Neutrophil (primary cell): ENCODE data around the gene LLPH.

Source experiments
- H3K27ac ChIP-seq: fragments of 200-600 bp; sonication (generic); 2 replicates; pipeline ENCODE4 v1.5.1; 2016; ENCODE audit warnings: mild to moderate bottlenecking, moderate library complexity
- H3K27me3 ChIP-seq: fragments of 200-600 bp; sonication (generic); 2 replicates; pipeline ENCODE4 v1.6.0; 2016; ENCODE audit warnings: mild to moderate bottlenecking
- H3K36me3 ChIP-seq: fragments of 200-600 bp; sonication (generic); 2 replicates; pipeline ENCODE4 v1.5.1; 2017
- H3K4me1 ChIP-seq, 2 experiments: fragments of 200-600 bp in 1 of 2; sonication (generic) in 1 of 2; 1 replicate in 1 of 2; 2 replicates in 1 of 2; pipeline versions ENCODE4 v1.5.1 to v1.6.1; 2013 to 2016; ENCODE audit warnings: low read depth in 1 of 2, low read length in 1 of 2, mild to moderate bottlenecking in 1 of 2, moderate library complexity in 1 of 2; ENCODE audit not compliant: control insufficient read depth in 1 of 2, insufficient read depth in 1 of 2
- H3K4me3 ChIP-seq, 2 experiments: fragments of 200-600 bp in 1 of 2; sonication (generic) in 1 of 2; 1 replicate in 1 of 2; 2 replicates in 1 of 2; pipeline ENCODE4 v1.5.1; 2013 to 2016; ENCODE audit warnings: low read depth in 1 of 2, low read length in 1 of 2, mild to moderate bottlenecking in 1 of 2, moderate library complexity in 1 of 2
- H3K9me3 ChIP-seq: fragments of 200-600 bp; sonication (generic); 2 replicates; pipeline ENCODE4 v1.5.1; 2016
- CTCF ChIP-seq: fragments of 200-600 bp; sonication (generic); IDR thresholded peaks from 2 replicates; pipeline ENCODE4 v1.5.1; 2016; ENCODE audit warnings: antibody characterized with exemption

LLPH gene

GRCh38 chr12:66140731-66141130 lies 10.2 kb upstream of the LLPH start:
- Histone ChIP-seq H3K27me3 (no peaks in the 10 kb centered on the region), H3K36me3 (peaks cover 51% of the 10 kb centered on the region), H3K9me3 (no peaks in the 10 kb centered on the region), H3K27ac (no peak overlapping the region), H3K4me1 (peaks cover 39 to 40% of the 10 kb centered on the region in 2 experiments), H3K4me3 (no peak overlapping the region)
- TF ChIP-seq CTCF: no peak

- TF ChIP-seq CTCF: no peak
- Histone ChIP-seq H3K9me3 (no peaks in the 10 kb centered on the region), H3K4me1 (peaks cover 25 to 28% of the 10 kb centered on the region in 2 experiments), H3K36me3 (peaks cover 46% of the 10 kb centered on the region), H3K27me3 (no peaks in the 10 kb centered on the region), H3K4me3 (no peak overlapping the region), H3K27ac (peak overlapping the region; percentile 37)
These were observed 8.8 kb upstream of the LLPH start for GRCh38 chr12:66139328-66139727.

- Histone ChIP-seq H3K36me3 (peaks cover 41% of the 10 kb centered on the region), H3K4me1 (peaks cover 12 to 14% of the 10 kb centered on the region in 2 experiments), H3K4me3 (no peak overlapping the region), H3K9me3 (no peaks in the 10 kb centered on the region), H3K27me3 (no peaks in the 10 kb centered on the region), H3K27ac (no peak overlapping the region)
- no peak for TF ChIP-seq CTCF
These were observed 7.4 kb upstream of the LLPH start for GRCh38 chr12:66137937-66138336.

- H3K27me3 ChIP-seq: no peaks in the 10 kb centered on the region
- H3K27ac ChIP-seq: peak overlapping the region; percentile 89
- H3K4me1 ChIP-seq: peaks cover 23 to 33% of the 10 kb centered on the region in 2 experiments
- no peak for TF ChIP-seq CTCF
- peaks cover 35% of the 10 kb centered on the region for H3K36me3 ChIP-seq
- H3K4me3 ChIP-seq: no peak overlapping the region
- H3K9me3 ChIP-seq: no peaks in the 10 kb centered on the region
These were observed 1.9 kb upstream of the LLPH start for GRCh38 chr12:66132408-66132807.

GRCh38 chr12:66131067-66131688 lies 628 bp upstream of the LLPH start:
- Histone ChIP-seq H3K27ac (peak overlapping the region; percentile 89), H3K4me1 (peaks cover 23 to 33% of the 10 kb centered on the region in 2 experiments), H3K4me3 (peak overlapping the region; percentile 72 to 95), H3K9me3 (no peaks in the 10 kb centered on the region), H3K27me3 (no peaks in the 10 kb centered on the region), H3K36me3 (peaks cover 29% of the 10 kb centered on the region)
- no peak for TF ChIP-seq CTCF

- Histone ChIP-seq H3K27ac (peak overlapping the region; percentile 89), H3K4me1 (peaks cover 23 to 33% of the 10 kb centered on the region in 2 experiments), H3K9me3 (no peaks in the 10 kb centered on the region), H3K36me3 (peaks cover 32% of the 10 kb centered on the region), H3K27me3 (no peaks in the 10 kb centered on the region), H3K4me3 (peak overlapping the region; percentile 72 to 95)
- no peak for TF ChIP-seq CTCF
These were observed 650 bp downstream of the LLPH start for GRCh38 chr12:66129934-66130266.
